ENCODE results near the gene ELK3. TPM values are rescaled to one million over a fixed set of nuclear protein-coding genes. Genes with fewer than 3 reads are reported as not detected.

The ELK3 gene
- total and polyA plus RNA-seq, 4 donors: 9.1 to 68.5 (median 40.3) TPM

- H3K9ac ChIP-seq (ENCODE audit: insufficient read depth in 1 of 2, low read length in 2 of 2): no peak overlapping the region
Observed at GRCh38 chr12:96198965-96199364, 4.8 kb downstream of the ELK3 start.

GRCh38 chr12:96199464-96199863, 5.3 kb downstream of the ELK3 start:
- no peak overlapping the region for H3K27ac ChIP-seq (ENCODE audit: low read depth in 1 of 2, low read length in 1 of 2)
- TF ChIP-seq, protein P1, sequence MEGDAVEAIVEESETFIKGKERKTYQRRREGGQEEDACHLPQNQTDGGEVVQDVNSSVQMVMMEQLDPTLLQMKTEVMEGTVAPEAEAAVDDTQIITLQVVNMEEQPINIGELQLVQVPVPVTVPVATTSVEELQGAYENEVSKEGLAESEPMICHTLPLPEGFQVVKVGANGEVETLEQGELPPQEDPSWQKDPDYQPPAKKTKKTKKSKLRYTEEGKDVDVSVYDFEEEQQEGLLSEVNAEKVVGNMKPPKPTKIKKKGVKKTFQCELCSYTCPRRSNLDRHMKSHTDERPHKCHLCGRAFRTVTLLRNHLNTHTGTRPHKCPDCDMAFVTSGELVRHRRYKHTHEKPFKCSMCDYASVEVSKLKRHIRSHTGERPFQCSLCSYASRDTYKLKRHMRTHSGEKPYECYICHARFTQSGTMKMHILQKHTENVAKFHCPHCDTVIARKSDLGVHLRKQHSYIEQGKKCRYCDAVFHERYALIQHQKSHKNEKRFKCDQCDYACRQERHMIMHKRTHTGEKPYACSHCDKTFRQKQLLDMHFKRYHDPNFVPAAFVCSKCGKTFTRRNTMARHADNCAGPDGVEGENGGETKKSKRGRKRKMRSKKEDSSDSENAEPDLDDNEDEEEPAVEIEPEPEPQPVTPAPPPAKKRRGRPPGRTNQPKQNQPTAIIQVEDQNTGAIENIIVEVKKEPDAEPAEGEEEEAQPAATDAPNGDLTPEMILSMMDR (IDR thresholded peaks at IDR 0.05; ENCODE audit: control extremely low read depth, extremely low read depth): no peak
- H3K36me3 ChIP-seq (ENCODE audit: control insufficient read depth in 4 of 4, insufficient read depth in 4 of 4, low read length in 4 of 4): no peaks in the 10 kb centered on the region
- DNase-seq (no peak), ATAC-seq (ENCODE audit: insufficient read depth, low FRiP score) (no peak)
- H3K4me1 ChIP-seq (ENCODE audit: control insufficient read depth in 5 of 5, insufficient read depth in 5 of 5, low read length in 5 of 5): peaks cover 1 to 26% (median 8%) of the 10 kb centered on the region in 5 donors
- no peaks in the 10 kb centered on the region for H3K9me3 ChIP-seq (ENCODE audit: control insufficient read depth in 4 of 4, insufficient read depth in 3 of 4, low read length in 3 of 4)
- no peaks in the 10 kb centered on the region for H3K27me3 ChIP-seq (ENCODE audit: control insufficient read depth in 3 of 3, insufficient read depth in 3 of 3, low read length in 2 of 3)
- H3K4me3 ChIP-seq: no peak overlapping the region
- no peak overlapping the region for H3K9ac ChIP-seq (ENCODE audit: insufficient read depth in 1 of 2, low read length in 2 of 2)

More at GRCh38 chr12:96198965-96199364, 4.8 kb downstream of the ELK3 start:
- Histone ChIP-seq H3K4me3 (no peak overlapping the region), H3K4me1 (ENCODE audit: control insufficient read depth in 5 of 5, insufficient read depth in 5 of 5, low read length in 5 of 5) (peaks cover 2 to 26% (median 8%) of the 10 kb centered on the region in 5 donors), H3K9me3 (ENCODE audit: control insufficient read depth in 4 of 4, insufficient read depth in 3 of 4, low read length in 3 of 4) (no peaks in the 10 kb centered on the region), H3K36me3 (ENCODE audit: control insufficient read depth in 4 of 4, insufficient read depth in 4 of 4, low read length in 4 of 4) (no peaks in the 10 kb centered on the region), H3K27me3 (ENCODE audit: control insufficient read depth in 3 of 3, insufficient read depth in 3 of 3, low read length in 2 of 3) (no peaks in the 10 kb centered on the region), H3K27ac (ENCODE audit: low read depth in 1 of 2, low read length in 1 of 2) (no peak overlapping the region)
- TF ChIP-seq, protein P1 (IDR thresholded peaks at IDR 0.05; ENCODE audit: control extremely low read depth, extremely low read depth): no peak
- DNase-seq (no peak), ATAC-seq (ENCODE audit: insufficient read depth, low FRiP score) (no peak)

DNA sequence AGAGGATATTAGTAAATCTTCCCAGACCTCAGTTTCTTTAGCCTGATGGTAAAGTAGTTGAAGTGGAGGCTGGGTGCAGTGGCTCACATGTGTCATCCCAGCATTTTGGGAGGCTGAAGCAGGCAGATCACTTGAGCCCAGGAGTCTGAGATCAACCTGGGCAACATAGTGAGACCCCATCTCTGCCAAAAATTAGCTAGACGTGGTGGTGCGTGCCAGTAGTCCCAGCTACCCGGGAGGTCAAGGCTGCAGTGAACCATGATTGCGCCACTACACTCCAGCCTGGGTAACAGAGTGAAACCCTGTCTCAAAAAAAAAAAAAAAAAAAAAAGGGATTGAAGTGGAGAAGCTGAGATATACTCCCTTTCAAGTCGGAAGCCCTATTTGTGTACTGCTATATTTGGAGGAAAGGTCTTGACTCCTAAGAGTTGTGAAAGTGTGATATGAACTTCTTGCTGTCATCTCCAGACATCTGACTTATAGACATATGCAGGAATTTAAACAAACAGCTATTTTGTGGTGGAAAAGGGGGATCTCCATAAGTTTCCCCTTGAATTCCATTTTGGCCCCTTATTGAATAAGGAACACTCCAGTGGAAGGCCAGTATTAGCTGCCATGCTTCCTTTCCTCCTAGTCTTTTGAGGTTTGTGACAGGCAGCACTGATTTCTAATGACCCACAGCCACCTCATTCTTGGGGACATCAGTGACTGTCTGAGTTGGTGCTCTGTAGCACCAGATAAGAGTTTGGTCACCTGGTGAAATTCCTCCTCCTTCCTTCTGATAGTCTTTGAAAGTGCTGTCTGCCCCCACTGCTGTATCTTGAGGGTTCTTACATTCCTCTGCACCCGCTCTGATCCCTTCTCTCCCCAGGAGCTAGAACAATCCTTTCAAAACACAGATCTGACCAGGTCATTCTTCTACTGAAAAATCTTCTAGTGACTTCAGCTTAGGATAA, 7.4 kb downstream of the ELK3 start:
- H3K4me1 ChIP-seq (ENCODE audit: control insufficient read depth in 5 of 5, insufficient read depth in 5 of 5, low read length in 5 of 5): peaks cover 4 to 19% (median 8%) of the 10 kb centered on the region in 5 donors
- no peaks in the 10 kb centered on the region for H3K36me3 ChIP-seq (ENCODE audit: control insufficient read depth in 4 of 4, insufficient read depth in 4 of 4, low read length in 4 of 4)
- TF ChIP-seq, protein P1 (IDR thresholded peaks at IDR 0.05; ENCODE audit: control extremely low read depth, extremely low read depth): no peak
- H3K27ac ChIP-seq (ENCODE audit: low read depth in 1 of 2, low read length in 1 of 2): no peak overlapping the region
- H3K9ac ChIP-seq (ENCODE audit: insufficient read depth in 1 of 2, low read length in 2 of 2): no peak overlapping the region
- no peak for ATAC-seq (ENCODE audit: insufficient read depth, low FRiP score)
- H3K9me3 ChIP-seq (ENCODE audit: control insufficient read depth in 4 of 4, insufficient read depth in 3 of 4, low read length in 3 of 4): no peaks in the 10 kb centered on the region
- no peak for DNase-seq
- H3K4me3 ChIP-seq: no peak overlapping the region
- no peaks in the 10 kb centered on the region for H3K27me3 ChIP-seq (ENCODE audit: control insufficient read depth in 3 of 3, insufficient read depth in 3 of 3, low read length in 2 of 3)
- 86 to 90% methylated on average over 6 of the region's 6 CpGs for WGBS, 2 donors
